Sigmoid colon (tissue), 4 donors: ENCODE results near the gene MRLN.

Experiments used
- EP300 ChIP-seq, 4 donors: sonication (generic); formaldehyde crosslinking; IDR thresholded peaks; one replicate each; pipeline ENCODE4 v1.6.1; 2017; ENCODE audit warnings: antibody characterized with exemption in 4 of 4
- POLR2AphosphoS5 ChIP-seq, 4 donors: sonication (generic); formaldehyde crosslinking; IDR thresholded peaks; one replicate each; pipeline ENCODE4 v1.6.1; 2017; ENCODE audit warnings: antibody characterized with exemption in 4 of 4
- TF ChIP-seq, protein P1 (sequence below), 4 experiments: fragments of 450-650 bp in 3 of 4; fragments of 200-600 bp in 1 of 4; IDR thresholded peaks; one replicate each; pipeline ENCODE4 v1.5.1; 2016 to 2019; ENCODE audit warnings: antibody characterized with exemption in 4 of 4, mild to moderate bottlenecking in 3 of 4, moderate library complexity in 2 of 4

GRCh38 chr10:59781511-59781910, 28.3 kb upstream of the MRLN start:
- TF ChIP-seq POLR2AphosphoS5 (IDR thresholded peaks at IDR 0.05) (no peak), EP300 (IDR thresholded peaks at IDR 0.05) (no peak)
- TF ChIP-seq, protein P1, sequence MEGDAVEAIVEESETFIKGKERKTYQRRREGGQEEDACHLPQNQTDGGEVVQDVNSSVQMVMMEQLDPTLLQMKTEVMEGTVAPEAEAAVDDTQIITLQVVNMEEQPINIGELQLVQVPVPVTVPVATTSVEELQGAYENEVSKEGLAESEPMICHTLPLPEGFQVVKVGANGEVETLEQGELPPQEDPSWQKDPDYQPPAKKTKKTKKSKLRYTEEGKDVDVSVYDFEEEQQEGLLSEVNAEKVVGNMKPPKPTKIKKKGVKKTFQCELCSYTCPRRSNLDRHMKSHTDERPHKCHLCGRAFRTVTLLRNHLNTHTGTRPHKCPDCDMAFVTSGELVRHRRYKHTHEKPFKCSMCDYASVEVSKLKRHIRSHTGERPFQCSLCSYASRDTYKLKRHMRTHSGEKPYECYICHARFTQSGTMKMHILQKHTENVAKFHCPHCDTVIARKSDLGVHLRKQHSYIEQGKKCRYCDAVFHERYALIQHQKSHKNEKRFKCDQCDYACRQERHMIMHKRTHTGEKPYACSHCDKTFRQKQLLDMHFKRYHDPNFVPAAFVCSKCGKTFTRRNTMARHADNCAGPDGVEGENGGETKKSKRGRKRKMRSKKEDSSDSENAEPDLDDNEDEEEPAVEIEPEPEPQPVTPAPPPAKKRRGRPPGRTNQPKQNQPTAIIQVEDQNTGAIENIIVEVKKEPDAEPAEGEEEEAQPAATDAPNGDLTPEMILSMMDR (IDR thresholded peaks at IDR 0.05), result no peak
